HUES6 (cell line): ENCODE measurements around the gene ERCC3.
"Not testable (repeated sequence)": the region's sequence is repeated elsewhere in the genome, so short reads cannot be mapped to it uniquely, and the experiment has no call there.

ENCODE experiments used
- H3K27ac ChIP-seq: 2 replicates; pipeline ENCODE4 v1.7.0; 2013; ENCODE audit warnings: low read depth, mild to moderate bottlenecking, low read length, inconsistent platforms
- H3K27me3 ChIP-seq: 2 replicates; pipeline ENCODE4 v1.6.1; 2013; ENCODE audit warnings: low read length; ENCODE audit not compliant: control insufficient read depth, insufficient read depth
- H3K36me3 ChIP-seq: 2 replicates; pipeline ENCODE4 v1.6.1; 2013; ENCODE audit warnings: low read length; ENCODE audit not compliant: control insufficient read depth, insufficient read depth
- H3K4me1 ChIP-seq: 2 replicates; pipeline ENCODE4 v1.6.1; 2013; ENCODE audit warnings: low read length; ENCODE audit not compliant: control insufficient read depth, insufficient read depth
- H3K4me3 ChIP-seq: 2 replicates; pipeline ENCODE4 v1.5.1; 2013; ENCODE audit warnings: low read depth, low read length
- H3K9ac ChIP-seq: one replicate; pipeline ENCODE4 v1.6.1; 2013; ENCODE audit warnings: mild to moderate bottlenecking, low read length
- H3K9me3 ChIP-seq: 2 replicates; pipeline ENCODE4 v1.6.1; 2013; ENCODE audit warnings: low read depth, low read length; ENCODE audit not compliant: control insufficient read depth, insufficient read depth

Gene ERCC3

DNA sequence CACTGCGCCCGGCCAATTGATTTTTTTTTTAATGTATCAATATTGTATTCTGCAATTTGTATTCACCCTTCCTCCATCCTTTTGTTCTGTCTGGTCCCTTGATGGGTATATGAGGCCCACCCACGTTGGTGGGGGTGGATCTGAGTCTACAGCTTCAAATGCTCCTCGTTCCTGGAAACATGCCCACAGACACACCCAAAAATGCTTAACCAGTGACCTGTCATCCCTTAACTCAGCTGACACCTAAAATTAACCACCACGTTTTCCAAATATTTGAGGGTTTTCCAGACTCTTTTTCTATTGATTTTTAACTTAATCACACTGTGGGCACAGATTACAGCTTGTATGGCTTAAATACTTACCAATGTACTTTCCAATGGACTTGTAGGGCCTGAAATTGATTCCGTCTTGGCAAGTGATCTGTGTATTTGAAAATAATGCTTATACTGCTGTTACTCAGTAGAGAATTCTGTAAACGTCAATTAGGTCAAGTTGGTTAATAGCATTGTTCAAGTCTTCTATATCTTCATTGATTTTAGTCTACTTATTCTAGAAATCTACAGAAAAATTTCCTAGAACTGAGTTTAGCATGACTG is 39.5 kb downstream of the ERCC3 start:
- Histone ChIP-seq H3K4me1 (no peaks in the 10 kb centered on the region), H3K9ac (no peak overlapping the region), H3K27ac (no peak overlapping the region), H3K36me3 (peaks cover 32% of the 10 kb centered on the region), H3K9me3 (no peaks in the 10 kb centered on the region), H3K4me3 (no peak overlapping the region), H3K27me3 (no peaks in the 10 kb centered on the region)

DNA sequence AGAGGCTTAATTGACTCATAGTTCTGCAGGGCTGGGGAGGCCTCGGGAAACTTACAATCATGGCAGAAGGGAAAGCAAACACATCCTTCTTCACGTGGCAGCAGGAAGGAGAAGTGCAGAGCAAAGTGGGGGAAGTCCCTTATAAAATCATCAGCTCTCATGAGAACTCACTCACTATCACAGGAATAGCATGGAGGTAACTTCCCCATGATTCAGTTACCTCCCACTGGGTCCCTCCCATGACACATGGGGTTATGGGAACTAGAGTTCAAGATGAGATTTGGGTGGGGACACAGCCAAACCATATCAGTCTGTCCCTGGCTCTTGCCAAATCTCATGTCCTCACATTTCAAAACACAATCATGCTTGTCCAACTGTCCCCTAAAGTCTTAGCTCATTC is 52.8 kb downstream of the ERCC3 start:
- not testable (repeated sequence) for H3K36me3 ChIP-seq, H3K27ac ChIP-seq, H3K27me3 ChIP-seq, H3K4me1 ChIP-seq, H3K9ac ChIP-seq, H3K4me3 ChIP-seq
- peaks cover 30% of the 10 kb centered on the region for H3K9me3 ChIP-seq

DNA sequence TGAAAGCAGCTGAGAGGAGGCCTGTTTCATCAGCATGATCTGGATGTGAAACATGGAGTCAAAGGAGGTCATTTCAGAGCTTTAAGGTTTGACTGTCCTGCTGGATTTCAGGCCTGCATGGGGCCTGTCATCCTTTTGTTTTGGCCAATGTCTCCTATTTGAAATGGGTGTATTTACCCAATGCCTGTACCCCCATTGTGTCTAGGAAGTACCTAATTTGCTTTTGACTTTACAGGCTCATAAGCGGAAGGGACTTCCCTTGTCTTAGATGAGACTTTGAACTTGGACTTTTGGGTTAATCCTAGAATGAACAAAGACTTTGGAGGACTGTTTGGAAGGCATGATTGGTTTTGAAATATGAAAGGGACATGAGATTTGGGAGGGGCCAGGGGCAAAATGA is 54.5 kb downstream of the ERCC3 start:
- Histone ChIP-seq H3K4me1 (no peaks in the 10 kb centered on the region), H3K36me3 (no peaks in the 10 kb centered on the region), H3K27ac (no peak overlapping the region), H3K27me3 (no peaks in the 10 kb centered on the region), H3K4me3 (no peak overlapping the region), H3K9ac (no peak overlapping the region), H3K9me3 (peaks cover 30% of the 10 kb centered on the region)

DNA sequence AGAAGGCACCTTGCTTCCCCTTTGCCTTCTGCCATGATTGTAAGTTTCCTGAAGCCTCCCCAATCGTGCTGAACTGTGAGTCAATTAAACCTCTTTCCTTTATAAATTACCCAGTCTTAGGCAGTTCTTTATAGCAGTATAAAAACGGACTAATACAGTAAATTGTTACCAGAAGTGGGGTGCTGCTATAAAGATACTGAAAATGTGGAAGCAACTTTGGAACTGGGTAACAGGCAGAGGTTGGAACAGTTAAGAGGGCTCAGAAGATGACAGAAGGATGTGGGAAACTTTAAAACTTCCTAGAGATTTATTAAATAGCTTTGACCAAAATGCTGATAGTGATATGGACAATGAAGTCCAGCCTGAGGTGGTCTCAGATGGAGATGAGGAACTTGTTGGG is 56.2 kb downstream of the ERCC3 start:
- H3K4me1 ChIP-seq, H3K27me3 ChIP-seq, H3K4me3 ChIP-seq, H3K27ac ChIP-seq, H3K9ac ChIP-seq, H3K36me3 ChIP-seq: not testable (repeated sequence)
- peaks cover 30% of the 10 kb centered on the region for H3K9me3 ChIP-seq

DNA sequence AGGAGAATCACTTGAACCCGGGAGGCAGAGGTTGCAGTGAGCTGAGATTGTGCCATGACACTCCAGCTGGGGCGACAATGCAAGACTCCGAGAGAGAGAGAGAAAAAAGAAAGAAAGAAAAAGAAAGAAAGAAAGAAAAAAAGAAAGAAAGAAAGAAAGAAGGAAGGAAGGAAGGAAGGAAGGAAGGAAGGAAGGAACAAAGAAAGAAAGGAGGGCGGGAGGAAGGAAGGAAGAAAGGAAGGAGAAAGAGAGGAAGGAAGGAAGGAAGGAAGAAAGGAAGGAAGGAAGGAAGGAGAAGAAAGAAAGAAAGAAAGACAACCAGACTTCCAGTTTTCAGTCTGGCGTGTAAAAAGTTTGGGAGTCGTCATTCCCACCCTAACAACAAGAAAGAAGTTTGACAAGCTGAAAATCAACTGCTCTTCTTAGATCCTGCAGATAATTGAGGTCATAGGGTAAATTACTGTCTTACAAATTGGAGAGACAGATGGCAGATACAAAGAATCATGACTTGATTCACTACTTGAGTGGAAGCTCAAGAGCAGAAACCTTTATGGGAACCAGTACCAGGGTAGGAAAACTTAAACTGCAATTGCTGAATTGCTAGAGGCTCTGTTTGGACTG is 58.8 kb downstream of the ERCC3 start:
- no peak overlapping the region for H3K4me3 ChIP-seq
- no peak overlapping the region for H3K9ac ChIP-seq
- H3K27ac ChIP-seq: no peak overlapping the region
- H3K36me3 ChIP-seq: no peaks in the 10 kb centered on the region
- H3K27me3 ChIP-seq: no peaks in the 10 kb centered on the region
- no peaks in the 10 kb centered on the region for H3K4me1 ChIP-seq
- H3K9me3 ChIP-seq: peaks cover 21% of the 10 kb centered on the region

DNA sequence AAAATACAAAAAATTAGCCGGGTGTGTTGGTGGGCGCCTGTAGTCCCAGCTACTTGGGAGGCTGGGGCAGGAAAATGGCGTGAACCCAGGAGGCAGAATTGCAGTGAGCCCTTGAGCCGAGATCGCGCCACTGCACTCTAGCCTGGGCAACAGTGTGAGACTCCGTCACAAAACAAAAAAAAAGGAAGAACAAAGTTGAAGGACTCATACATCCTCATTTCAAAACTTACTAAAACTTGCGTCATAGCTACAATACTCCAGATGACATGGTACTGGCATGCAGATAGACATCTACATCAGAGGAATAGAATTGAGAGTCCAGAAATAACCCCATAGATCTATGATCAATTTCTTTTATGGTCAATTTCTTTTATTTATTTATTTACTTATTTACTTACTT is 60.2 kb downstream of the ERCC3 start:
- Histone ChIP-seq H3K27ac (no peak overlapping the region), H3K27me3 (no peaks in the 10 kb centered on the region), H3K36me3 (no peaks in the 10 kb centered on the region), H3K4me1 (no peaks in the 10 kb centered on the region), H3K4me3 (no peak overlapping the region), H3K9me3 (peaks cover 9% of the 10 kb centered on the region), H3K9ac (no peak overlapping the region)

DNA sequence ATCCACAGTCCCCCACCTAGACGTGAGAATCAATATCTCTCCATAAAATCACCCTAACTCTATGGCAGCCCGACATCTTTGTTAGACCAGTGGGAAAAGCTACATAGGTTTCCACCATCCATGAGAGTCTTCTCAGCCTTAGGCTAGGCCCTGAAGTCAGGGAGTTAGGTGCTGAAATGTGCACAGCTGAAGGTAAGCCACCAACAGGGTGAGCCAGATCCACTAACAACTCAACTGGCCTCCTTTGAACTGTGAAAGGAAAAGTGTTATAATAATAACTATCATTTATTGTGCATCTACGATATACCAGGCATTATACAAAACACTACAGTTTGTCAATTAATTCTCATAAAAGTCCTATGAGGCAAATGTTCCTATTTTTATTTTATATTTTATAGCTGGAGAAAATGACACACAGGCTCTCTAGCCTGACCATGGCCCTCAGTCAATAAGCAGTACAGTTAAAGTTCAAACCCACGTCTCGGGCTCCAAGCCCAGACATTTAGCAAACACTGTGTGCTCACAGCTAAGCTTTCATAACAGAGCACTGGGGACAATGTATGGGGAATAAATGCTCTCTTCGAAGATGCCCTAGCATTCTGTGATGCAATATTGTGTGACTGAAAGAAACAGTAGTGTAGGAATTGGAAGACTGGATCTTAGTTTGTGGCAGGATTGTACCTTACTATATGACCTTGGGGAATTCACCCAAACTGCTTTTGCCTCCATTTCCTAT is 62.6 kb downstream of the ERCC3 start:
- Histone ChIP-seq H3K9me3 (no peaks in the 10 kb centered on the region), H3K27ac (no peak overlapping the region), H3K36me3 (no peaks in the 10 kb centered on the region), H3K4me3 (no peak overlapping the region), H3K27me3 (no peaks in the 10 kb centered on the region), H3K9ac (no peak overlapping the region), H3K4me1 (peaks cover 3% of the 10 kb centered on the region; the same call in 1 of the 2 replicates)

DNA sequence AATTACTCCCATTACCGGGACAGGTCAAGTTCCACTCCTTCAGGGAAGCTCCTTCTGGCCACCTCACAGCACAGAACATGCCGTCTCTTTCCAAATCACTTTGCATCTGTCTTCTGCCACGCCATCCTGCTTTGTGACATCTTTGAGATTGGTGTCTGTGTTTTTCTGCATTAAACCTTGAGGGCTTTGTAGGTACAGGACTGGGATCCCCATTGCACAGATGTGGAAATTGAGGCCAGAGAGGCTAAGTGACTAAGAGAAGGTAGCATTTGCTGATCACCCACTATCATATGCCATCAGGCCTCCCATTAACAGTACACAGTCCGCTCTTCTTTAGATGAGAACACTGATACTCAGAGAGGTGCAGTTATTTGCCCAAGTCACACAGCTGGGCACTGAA is 64.4 kb downstream of the ERCC3 start:
- peaks cover 18% of the 10 kb centered on the region; the same call in 1 of the 2 replicates for H3K4me1 ChIP-seq
- H3K36me3 ChIP-seq: no peaks in the 10 kb centered on the region
- no peak overlapping the region for H3K27ac ChIP-seq
- H3K9me3 ChIP-seq: no peaks in the 10 kb centered on the region
- H3K4me3 ChIP-seq: no peak overlapping the region
- no peak overlapping the region for H3K9ac ChIP-seq
- no peaks in the 10 kb centered on the region for H3K27me3 ChIP-seq

DNA sequence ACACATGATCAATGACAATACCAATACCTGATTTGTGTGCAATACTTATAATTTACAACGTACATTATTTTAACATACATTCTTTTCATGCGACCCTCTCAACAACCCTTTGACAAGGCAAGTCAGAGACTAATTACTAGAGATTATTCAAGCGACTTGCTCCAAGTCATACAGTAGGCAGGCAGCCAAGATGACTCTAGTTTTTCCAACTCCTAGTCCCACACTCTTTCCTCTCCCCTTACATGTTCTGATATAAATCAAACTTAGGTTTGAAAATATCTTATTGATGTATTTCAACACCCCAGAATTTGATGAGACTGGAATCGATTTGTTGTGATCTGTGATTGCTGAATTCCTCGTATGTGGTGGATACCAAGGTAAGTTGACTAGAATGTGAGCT is 65.8 kb downstream of the ERCC3 start:
- H3K27ac ChIP-seq: no peak overlapping the region
- H3K9ac ChIP-seq: no peak overlapping the region
- no peaks in the 10 kb centered on the region for H3K9me3 ChIP-seq

DNA sequence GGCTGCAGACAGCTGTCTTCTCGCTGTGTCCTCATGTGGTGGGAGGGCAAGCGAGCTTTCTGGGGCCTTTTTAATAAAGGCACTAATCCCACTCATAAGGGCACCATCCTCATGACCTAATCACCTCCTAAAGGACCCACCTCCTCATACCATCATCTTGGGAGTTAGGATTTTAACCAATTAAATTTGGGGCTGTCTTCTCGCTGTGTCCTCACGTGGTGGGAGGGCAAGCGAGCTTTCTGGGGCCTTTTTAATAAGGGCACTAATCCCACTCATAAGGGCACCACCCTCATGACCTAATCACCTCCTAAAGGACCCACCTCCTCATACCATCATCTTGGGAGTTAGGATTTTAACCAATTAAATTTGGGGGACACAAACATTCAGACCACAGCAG is 66.7 kb downstream of the ERCC3 start:
- H3K27me3 ChIP-seq, H3K36me3 ChIP-seq, H3K9ac ChIP-seq, H3K4me3 ChIP-seq, H3K9me3 ChIP-seq, H3K27ac ChIP-seq: not testable (repeated sequence)
- peaks cover 25% of the 10 kb centered on the region; the same call in 1 of the 2 replicates for H3K4me1 ChIP-seq

More for the DNA sequence above, 65.8 kb downstream of the ERCC3 start:
- Histone ChIP-seq H3K4me3 (no peak overlapping the region), H3K27me3 (no peaks in the 10 kb centered on the region), H3K4me1 (peaks cover 22% of the 10 kb centered on the region; the same call in 1 of the 2 replicates), H3K36me3 (no peaks in the 10 kb centered on the region)

DNA sequence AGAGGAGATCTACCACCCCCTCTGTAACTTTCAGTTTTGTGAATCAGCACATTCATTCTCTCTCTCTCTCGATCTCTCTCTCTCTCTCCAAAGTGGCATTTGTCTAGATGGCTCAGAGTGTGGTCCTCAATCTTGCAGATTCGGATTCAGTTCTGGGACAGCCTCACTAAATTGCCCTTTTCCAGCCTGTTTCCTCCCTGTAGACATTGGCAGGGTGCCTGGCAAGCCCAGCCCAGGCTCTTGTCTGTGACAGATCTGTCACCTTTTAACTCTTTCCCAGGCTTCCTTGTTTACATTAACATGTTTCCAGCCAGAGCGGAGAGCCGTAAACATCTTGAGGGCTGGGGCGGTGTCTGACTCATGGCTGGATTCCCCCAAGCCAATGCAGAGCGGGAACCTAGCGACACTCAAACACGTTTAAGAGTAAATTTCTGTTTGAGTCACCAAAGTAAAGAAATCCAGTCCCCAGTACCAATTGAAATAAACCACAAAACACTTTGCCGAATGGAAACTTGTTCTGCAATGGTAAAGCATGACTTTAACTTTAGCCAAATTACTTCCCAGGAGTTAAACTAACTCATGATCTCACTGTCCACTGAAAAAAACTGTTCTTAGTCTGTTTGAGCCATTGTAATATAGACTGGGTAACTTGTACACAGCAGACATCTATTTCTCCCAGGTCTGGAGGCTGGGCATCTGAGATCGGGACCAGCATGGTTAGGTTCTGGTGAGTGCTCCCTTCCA is 67.3 kb downstream of the ERCC3 start:
- peaks cover 25% of the 10 kb centered on the region; the same call in 1 of the 2 replicates for H3K4me1 ChIP-seq
- H3K9ac ChIP-seq: no peak overlapping the region
- no peak overlapping the region for H3K27ac ChIP-seq
- no peaks in the 10 kb centered on the region for H3K9me3 ChIP-seq
- H3K27me3 ChIP-seq: no peaks in the 10 kb centered on the region
- no peak overlapping the region; the same call in 1 of the 2 replicates for H3K4me3 ChIP-seq
- H3K36me3 ChIP-seq: no peaks in the 10 kb centered on the region
